NOMO-1 (cell line): Measurements from ENCODE around the gene PPFIBP1.
"Not testable (repeated sequence)": the region's sequence is repeated elsewhere in the genome, so short reads cannot be mapped to it uniquely, and the experiment has no call there.

Source experiments
- DNase-seq, 2 experiments: peaks; one replicate each; lab custom pipeline; 2025; ENCODE audit not compliant: unreplicated experiment in 2 of 2; lab: John Stamatoyannopoulos, UW

Gene PPFIBP1

GRCh38 chr12:27693403-27693802, 169.4 kb downstream of the PPFIBP1 start:
- no peak for DNase-seq

- DNase-seq: no peak
These were observed 171.7 kb downstream of the PPFIBP1 start for GRCh38 chr12:27695556-27696292.

- DNase-seq: no peak
These were observed 172.3 kb downstream of the PPFIBP1 start, which contains the start of gene REP15 for GRCh38 chr12:27696293-27696652. Gene REP15 (plus strand): TSS chr12:27696447. CDS start chr12:27696563, 116 bp downstream.

GRCh38 chr12:27696864-27697564, 173.0 kb downstream of the PPFIBP1 start:
- DNase-seq: no peak

- peak; percentile 4 to 62 for DNase-seq
These were observed 179.9 kb downstream of the PPFIBP1 start for GRCh38 chr12:27703720-27704452.

- no peak for DNase-seq
These were observed 181.3 kb downstream of the PPFIBP1 start for GRCh38 chr12:27705263-27705662.

GRCh38 chr12:27707216-27707615, 183.2 kb downstream of the PPFIBP1 start:
- no peak for DNase-seq

- DNase-seq: no peak
These were observed 185.4 kb downstream of the PPFIBP1 start for GRCh38 chr12:27709212-27709931.

GRCh38 chr12:27709932-27710591, 186.1 kb downstream of the PPFIBP1 start:
- no peak for DNase-seq

- peak; percentile 84 to 95 for DNase-seq
These were observed 186.7 kb downstream of the PPFIBP1 start, which contains the start of gene MRPS35 for GRCh38 chr12:27710592-27711316. Gene MRPS35 (plus strand): TSS chr12:27710832. CDS start chr12:27710844, 12 bp downstream.

- peak; percentile 5 to 26 for DNase-seq
These were observed 187.3 kb downstream of the PPFIBP1 start for GRCh38 chr12:27711317-27711682.

- DNase-seq: peak in 1 of 2 experiments; percentile 37
These were observed 188.0 kb downstream of the PPFIBP1 start for GRCh38 chr12:27711967-27712366.

- DNase-seq: no peak
These were observed 199.2 kb downstream of the PPFIBP1 start for GRCh38 chr12:27723212-27723611.

GRCh38 chr12:27730097-27730588, 206.1 kb downstream of the PPFIBP1 start:
- no peak for DNase-seq

GRCh38 chr12:27732281-27732680, 208.3 kb downstream of the PPFIBP1 start:
- DNase-seq: no peak

GRCh38 chr12:27733052-27733656, 209.1 kb downstream of the PPFIBP1 start:
- peak; percentile 28 to 44 for DNase-seq

GRCh38 chr12:27733791-27734190, 209.8 kb downstream of the PPFIBP1 start:
- DNase-seq: no peak

GRCh38 chr12:27734321-27734720, 210.3 kb downstream of the PPFIBP1 start:
- not testable (repeated sequence) for DNase-seq

- no peak for DNase-seq
These were observed 219.6 kb downstream of the PPFIBP1 start for GRCh38 chr12:27743601-27744000.
